Measurements from ENCODE around the gene ZNF280D. TPM values are rescaled to one million over a fixed set of nuclear protein-coding genes. Genes with fewer than 3 reads are reported as not detected.
"Not testable (repeated sequence)": the region's sequence is repeated elsewhere in the genome, so short reads cannot be mapped to it uniquely, and the experiment has no call there.

Gene ZNF280D
- total RNA-seq, 3 donors from 2014 or later = 14.9 to 16.3 (median 15.3) TPM

DNA sequence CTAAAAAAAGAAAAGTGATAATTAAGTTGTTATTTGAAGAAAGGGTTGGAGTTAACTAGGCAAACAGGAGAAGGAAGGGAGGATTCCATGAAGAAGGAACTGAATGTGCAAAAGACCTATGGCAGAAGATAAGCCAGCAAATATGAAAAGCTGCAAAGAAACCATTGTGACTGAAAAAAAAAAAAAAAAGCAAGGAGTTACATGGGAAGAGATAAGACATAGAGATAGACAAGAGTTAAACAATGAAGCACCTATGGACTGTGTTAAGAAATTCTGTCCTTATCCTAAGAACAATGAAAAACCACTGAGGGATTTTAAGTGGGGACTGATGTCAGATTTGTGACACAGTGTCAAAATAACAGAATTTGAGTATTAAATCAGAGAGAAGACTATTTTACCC lies 17.0 kb downstream of the ZNF280D start:
- no peak overlapping the region for H3K4me3 Mint-ChIP-seq
- no peaks in the 10 kb centered on the region for H3K9me3 Mint-ChIP-seq
- H3K36me3 Mint-ChIP-seq (ENCODE audit: insufficient read depth) = peaks cover 10% of the 10 kb centered on the region
- H3K4me1 Mint-ChIP-seq (ENCODE audit: low read depth) = peaks cover 40% of the 10 kb centered on the region
- no peaks in the 10 kb centered on the region for H3K27me3 Mint-ChIP-seq (ENCODE audit: low read depth)
- DNase-seq (no peak), ATAC-seq (no peak)

- Mint-ChIP-seq H3K9me3 (no peaks in the 10 kb centered on the region), H3K4me3 (no peak overlapping the region), H3K27me3 (ENCODE audit: low read depth) (no peaks in the 10 kb centered on the region), H3K4me1 (ENCODE audit: low read depth) (peaks cover 35% of the 10 kb centered on the region), H3K36me3 (ENCODE audit: insufficient read depth) (peaks cover 9% of the 10 kb centered on the region)
- ATAC-seq (no peak), DNase-seq (no peak)
These were observed 18.1 kb downstream of the ZNF280D start for GRCh38 chr15:56715220-56715619.

GRCh38 chr15:56709502-56709901 lies 23.8 kb downstream of the ZNF280D start:
- not testable (repeated sequence) for DNase-seq; H3K9me3 Mint-ChIP-seq; ATAC-seq; H3K27me3 Mint-ChIP-seq (ENCODE audit: low read depth); H3K4me3 Mint-ChIP-seq; H3K4me1 Mint-ChIP-seq (ENCODE audit: low read depth)
- peaks cover 15% of the 10 kb centered on the region for H3K36me3 Mint-ChIP-seq (ENCODE audit: insufficient read depth)

DNA sequence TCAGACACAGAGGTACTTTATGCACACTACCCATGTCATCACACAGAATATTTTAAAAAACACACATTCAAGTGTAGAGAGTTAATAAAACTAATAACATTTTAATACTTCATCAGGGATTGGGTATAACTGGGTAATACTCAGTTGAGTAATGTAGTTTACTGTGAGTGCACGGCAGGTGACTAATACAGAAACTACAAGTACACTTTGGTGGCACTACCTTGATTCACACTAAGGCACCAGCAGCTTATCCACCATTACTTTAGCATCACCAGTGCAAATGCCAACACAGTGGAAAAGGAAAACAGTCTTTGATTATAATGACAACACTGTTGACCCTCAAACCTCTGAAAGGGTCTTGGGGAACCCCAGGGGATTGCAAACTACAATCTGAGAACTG lies 33.6 kb downstream of the ZNF280D start:
- Mint-ChIP-seq H3K36me3 (ENCODE audit: insufficient read depth) (peaks cover 32% of the 10 kb centered on the region), H3K4me1 (ENCODE audit: low read depth) (no peaks in the 10 kb centered on the region), H3K27me3 (ENCODE audit: low read depth) (no peaks in the 10 kb centered on the region), H3K4me3 (no peak overlapping the region), H3K9me3 (no peaks in the 10 kb centered on the region)
- no peak for ATAC-seq
- no peak for DNase-seq

DNA sequence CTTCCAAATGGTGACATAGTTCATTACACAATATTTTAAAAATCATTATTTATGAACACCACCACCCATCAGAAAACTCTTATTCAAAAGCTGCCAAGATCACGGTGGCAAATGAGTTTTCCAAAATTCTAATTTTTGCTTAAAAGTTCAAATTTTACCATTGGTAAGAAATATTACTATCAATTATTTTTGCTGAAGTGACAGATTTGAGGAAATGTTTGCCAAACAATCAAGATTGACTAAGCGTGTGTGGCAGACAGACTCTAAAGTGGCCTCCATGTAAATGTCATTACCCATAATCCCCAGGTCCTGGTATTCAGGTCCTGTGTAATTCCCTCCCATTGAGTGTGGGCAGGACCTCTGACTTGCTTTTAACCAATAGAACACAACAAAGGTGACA lies 35.0 kb downstream of the ZNF280D start:
- Mint-ChIP-seq H3K9me3 (no peaks in the 10 kb centered on the region), H3K36me3 (ENCODE audit: insufficient read depth) (peaks cover 28% of the 10 kb centered on the region), H3K4me1 (ENCODE audit: low read depth) (no peaks in the 10 kb centered on the region), H3K27me3 (ENCODE audit: low read depth) (no peaks in the 10 kb centered on the region), H3K4me3 (no peak overlapping the region)
- ATAC-seq = no peak
- no peak for DNase-seq

DNA sequence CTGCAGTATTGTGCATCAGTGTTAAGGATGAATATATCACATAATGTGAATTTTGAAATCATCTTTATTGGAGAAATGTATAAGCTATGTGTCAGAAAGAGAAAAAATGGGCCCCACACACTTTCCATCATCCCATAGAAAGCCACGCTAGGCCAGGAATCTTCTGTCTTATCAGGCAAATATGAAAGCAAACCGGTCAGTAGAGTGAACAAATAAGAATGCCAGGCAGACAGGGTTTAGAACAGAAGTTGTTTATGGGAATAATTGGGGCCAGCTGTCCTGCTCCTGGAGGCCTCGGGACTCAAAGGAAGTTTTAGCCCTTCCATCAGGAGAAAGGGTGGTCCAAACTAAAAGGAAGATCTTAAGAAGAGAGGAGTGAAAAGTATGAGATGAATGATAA lies 39.5 kb downstream of the ZNF280D start:
- Mint-ChIP-seq H3K4me3 (no peak overlapping the region), H3K27me3 (ENCODE audit: low read depth) (no peaks in the 10 kb centered on the region), H3K9me3 (no peaks in the 10 kb centered on the region), H3K4me1 (ENCODE audit: low read depth) (no peaks in the 10 kb centered on the region), H3K36me3 (ENCODE audit: insufficient read depth) (peaks cover 11% of the 10 kb centered on the region)
- DNase-seq (no peak), ATAC-seq (no peak)

DNA sequence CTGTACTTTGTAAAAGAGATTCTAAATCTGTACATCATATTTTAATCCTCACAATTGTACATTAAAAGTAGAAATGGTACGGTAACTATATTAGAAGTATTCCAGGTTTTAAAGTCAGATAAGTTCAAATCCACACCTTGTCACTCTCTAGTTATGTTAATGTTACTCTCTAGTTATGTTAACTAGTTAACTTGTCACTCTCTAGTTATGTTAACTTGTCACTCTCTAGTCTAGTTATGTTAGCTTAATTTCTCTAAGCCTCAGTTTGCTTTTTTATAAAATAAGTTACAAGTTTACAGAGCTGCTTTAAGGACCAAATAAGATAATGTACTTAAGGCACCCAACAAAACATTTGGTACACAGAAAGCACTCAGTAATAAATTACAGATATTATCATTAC lies 42.6 kb downstream of the ZNF280D start:
- Mint-ChIP-seq H3K4me3 (no peak overlapping the region), H3K36me3 (ENCODE audit: insufficient read depth) (peaks cover 9% of the 10 kb centered on the region), H3K9me3 (no peaks in the 10 kb centered on the region), H3K27me3 (ENCODE audit: low read depth) (no peaks in the 10 kb centered on the region), H3K4me1 (ENCODE audit: low read depth) (no peaks in the 10 kb centered on the region)
- DNase-seq (no peak), ATAC-seq (no peak)

GRCh38 chr15:56683908-56684307 lies 49.4 kb downstream of the ZNF280D start:
- ATAC-seq (no peak), DNase-seq (no peak)
- peaks cover 18% of the 10 kb centered on the region for H3K36me3 Mint-ChIP-seq (ENCODE audit: insufficient read depth)
- H3K27me3 Mint-ChIP-seq (ENCODE audit: low read depth) = no peaks in the 10 kb centered on the region
- H3K4me1 Mint-ChIP-seq (ENCODE audit: low read depth) = no peaks in the 10 kb centered on the region
- H3K4me3 Mint-ChIP-seq = no peak overlapping the region
- H3K9me3 Mint-ChIP-seq = no peaks in the 10 kb centered on the region

GRCh38 chr15:56681113-56681512 lies 52.2 kb downstream of the ZNF280D start:
- Mint-ChIP-seq H3K4me1 (ENCODE audit: low read depth) (no peaks in the 10 kb centered on the region), H3K36me3 (ENCODE audit: insufficient read depth) (peaks cover 29% of the 10 kb centered on the region), H3K9me3 (no peaks in the 10 kb centered on the region), H3K4me3 (no peak overlapping the region), H3K27me3 (ENCODE audit: low read depth) (no peaks in the 10 kb centered on the region)
- no peak for ATAC-seq
- DNase-seq = no peak

GRCh38 chr15:56679225-56679624 lies 54.1 kb downstream of the ZNF280D start:
- DNase-seq (no peak), ATAC-seq (no peak)
- Mint-ChIP-seq H3K4me3 (no peak overlapping the region), H3K27me3 (ENCODE audit: low read depth) (no peaks in the 10 kb centered on the region), H3K4me1 (ENCODE audit: low read depth) (no peaks in the 10 kb centered on the region), H3K9me3 (no peaks in the 10 kb centered on the region), H3K36me3 (ENCODE audit: insufficient read depth) (peaks cover 39% of the 10 kb centered on the region)

DNA sequence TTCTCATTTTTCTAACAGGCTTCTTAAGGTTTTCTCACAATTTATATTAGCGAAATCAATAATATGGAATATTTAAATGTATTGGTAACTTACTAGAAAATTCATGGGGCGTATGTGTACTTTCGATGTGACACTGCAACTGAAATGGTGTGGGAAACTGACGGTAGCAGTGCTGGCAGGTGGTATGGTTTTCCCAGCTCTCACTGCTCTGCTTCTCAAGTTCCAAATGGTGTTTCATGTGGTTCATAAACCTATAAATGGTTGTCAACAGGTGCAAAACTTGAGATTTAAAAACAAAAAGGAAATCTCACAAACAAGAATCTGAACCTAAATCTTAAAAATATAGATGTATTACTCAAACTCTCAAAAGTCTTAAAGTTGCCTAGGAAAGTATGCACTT lies 54.7 kb downstream of the ZNF280D start:
- no peaks in the 10 kb centered on the region for H3K27me3 Mint-ChIP-seq (ENCODE audit: low read depth)
- peaks cover 43% of the 10 kb centered on the region for H3K36me3 Mint-ChIP-seq (ENCODE audit: insufficient read depth)
- H3K9me3 Mint-ChIP-seq = no peaks in the 10 kb centered on the region
- DNase-seq (no peak), ATAC-seq (no peak)
- H3K4me3 Mint-ChIP-seq = no peak overlapping the region
- no peaks in the 10 kb centered on the region for H3K4me1 Mint-ChIP-seq (ENCODE audit: low read depth)

DNA sequence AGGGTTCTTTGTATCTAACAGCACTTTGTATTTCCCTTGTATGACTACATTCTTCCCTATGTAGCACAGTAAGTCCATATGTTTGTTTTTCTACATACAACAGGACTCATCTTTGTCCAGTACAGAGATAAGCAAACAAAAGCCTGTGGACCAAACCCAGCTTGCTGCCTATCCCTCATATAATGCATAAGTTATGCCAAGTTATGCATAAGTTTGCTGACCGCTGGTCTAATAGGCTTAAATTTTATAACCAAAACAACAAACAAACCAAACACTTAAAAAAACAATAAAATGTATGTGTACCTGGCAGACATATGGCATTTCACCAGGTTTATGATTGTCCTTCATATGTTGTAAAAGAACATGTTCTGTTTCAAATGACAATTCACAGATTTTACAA lies 56.0 kb downstream of the ZNF280D start:
- Mint-ChIP-seq H3K36me3 (ENCODE audit: insufficient read depth) (peaks cover 50% of the 10 kb centered on the region), H3K27me3 (ENCODE audit: low read depth) (no peaks in the 10 kb centered on the region), H3K4me3 (no peak overlapping the region), H3K9me3 (no peaks in the 10 kb centered on the region), H3K4me1 (ENCODE audit: low read depth) (no peaks in the 10 kb centered on the region)
- DNase-seq (no peak), ATAC-seq (no peak)

DNA sequence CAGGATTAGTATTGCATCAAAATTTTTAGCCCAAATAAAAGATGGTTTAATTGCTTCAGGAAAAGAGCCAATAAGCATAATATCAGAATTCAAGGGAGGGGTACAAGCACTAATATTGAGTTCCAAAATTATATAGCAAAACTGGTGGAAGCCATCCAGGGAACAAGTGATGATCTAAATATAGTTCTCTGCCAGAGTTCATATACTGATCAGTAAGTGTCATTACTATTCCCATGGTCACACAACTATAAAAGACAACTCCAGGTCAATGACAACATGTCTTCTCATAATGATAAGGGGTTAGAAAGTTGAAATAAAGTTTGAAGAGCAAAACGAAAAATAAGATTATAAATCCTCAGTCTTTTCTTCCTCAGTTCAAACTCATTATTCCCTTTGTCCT lies 57.4 kb downstream of the ZNF280D start:
- no peaks in the 10 kb centered on the region for H3K9me3 Mint-ChIP-seq
- H3K36me3 Mint-ChIP-seq (ENCODE audit: insufficient read depth) = peaks cover 46% of the 10 kb centered on the region
- no peak for ATAC-seq
- no peak for DNase-seq
- no peaks in the 10 kb centered on the region for H3K4me1 Mint-ChIP-seq (ENCODE audit: low read depth)
- no peak overlapping the region for H3K4me3 Mint-ChIP-seq
- no peaks in the 10 kb centered on the region for H3K27me3 Mint-ChIP-seq (ENCODE audit: low read depth)

- no peak for ATAC-seq
- no peaks in the 10 kb centered on the region for H3K27me3 Mint-ChIP-seq (ENCODE audit: low read depth)
- no peaks in the 10 kb centered on the region for H3K4me1 Mint-ChIP-seq (ENCODE audit: low read depth)
- peaks cover 41% of the 10 kb centered on the region for H3K36me3 Mint-ChIP-seq (ENCODE audit: insufficient read depth)
- H3K4me3 Mint-ChIP-seq = no peak overlapping the region
- H3K9me3 Mint-ChIP-seq = no peaks in the 10 kb centered on the region
- no peak for DNase-seq
These were observed 58.5 kb downstream of the ZNF280D start for GRCh38 chr15:56674857-56675256.

DNA sequence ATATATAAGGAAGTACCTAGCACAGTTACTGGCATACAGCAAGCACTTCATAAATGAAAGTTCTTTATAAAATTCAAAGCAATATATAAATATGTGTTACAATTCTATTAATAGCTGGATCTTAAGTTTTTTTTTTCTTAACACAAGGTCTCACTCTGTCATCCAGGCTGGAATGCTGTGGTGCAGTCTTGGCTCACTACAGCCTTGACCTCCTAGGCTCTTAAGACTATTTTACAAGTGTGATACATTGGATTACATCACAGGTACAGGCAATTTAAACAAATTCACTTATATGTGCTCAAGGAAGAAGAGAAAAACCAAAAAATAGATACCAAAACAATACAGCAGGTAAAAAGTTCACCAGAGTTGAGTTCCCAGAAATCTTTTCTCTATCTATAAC lies 60.6 kb downstream of the ZNF280D start:
- Mint-ChIP-seq H3K36me3 (ENCODE audit: insufficient read depth) (peaks cover 39% of the 10 kb centered on the region), H3K27me3 (ENCODE audit: low read depth) (no peaks in the 10 kb centered on the region)

DNA sequence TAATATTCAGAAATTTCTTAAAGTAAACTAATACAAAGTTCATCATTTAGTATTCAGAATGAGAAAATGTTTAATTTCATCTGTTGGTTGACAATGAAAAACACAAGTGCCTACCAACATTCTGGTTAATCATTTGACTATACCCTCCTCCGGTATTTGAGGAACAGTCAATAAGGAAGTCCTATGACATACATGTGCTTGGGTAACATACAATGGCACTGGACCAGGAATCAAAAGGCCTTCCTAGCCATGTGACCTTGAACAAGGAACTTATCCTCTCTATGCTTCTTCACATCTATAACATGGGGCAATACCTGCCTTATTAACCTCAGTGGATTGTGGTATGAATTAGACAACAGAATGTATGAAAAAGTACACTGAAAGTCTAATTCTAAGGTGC lies 65.8 kb downstream of the ZNF280D start:
- no peak for DNase-seq
- Mint-ChIP-seq H3K4me1 (ENCODE audit: low read depth) (no peaks in the 10 kb centered on the region), H3K9me3 (no peaks in the 10 kb centered on the region), H3K27me3 (ENCODE audit: low read depth) (no peaks in the 10 kb centered on the region), H3K4me3 (no peak overlapping the region), H3K36me3 (ENCODE audit: insufficient read depth) (peaks cover 31% of the 10 kb centered on the region)
- no peak for ATAC-seq

More for the DNA sequence above, 60.6 kb downstream of the ZNF280D start:
- ATAC-seq (no peak), DNase-seq (no peak)
- Mint-ChIP-seq H3K4me3 (no peak overlapping the region), H3K4me1 (ENCODE audit: low read depth) (no peaks in the 10 kb centered on the region), H3K9me3 (no peaks in the 10 kb centered on the region)
